Stimulated activated CD4-positive, alpha-beta T cell treated with anti-CD3 and anti-CD28 coated beads, Interleukin-4, amount 100 ng/mL, for 48 hours (primary cell): ENCODE measurements around the gene SMPD3.

Source experiments
- DNase-seq, 2 donors: peaks; one replicate each; pipeline ENCODE4 v3.0.0-alpha.2; 2020; ENCODE audit warnings: low read depth in 2 of 2

SMPD3 gene

DNA sequence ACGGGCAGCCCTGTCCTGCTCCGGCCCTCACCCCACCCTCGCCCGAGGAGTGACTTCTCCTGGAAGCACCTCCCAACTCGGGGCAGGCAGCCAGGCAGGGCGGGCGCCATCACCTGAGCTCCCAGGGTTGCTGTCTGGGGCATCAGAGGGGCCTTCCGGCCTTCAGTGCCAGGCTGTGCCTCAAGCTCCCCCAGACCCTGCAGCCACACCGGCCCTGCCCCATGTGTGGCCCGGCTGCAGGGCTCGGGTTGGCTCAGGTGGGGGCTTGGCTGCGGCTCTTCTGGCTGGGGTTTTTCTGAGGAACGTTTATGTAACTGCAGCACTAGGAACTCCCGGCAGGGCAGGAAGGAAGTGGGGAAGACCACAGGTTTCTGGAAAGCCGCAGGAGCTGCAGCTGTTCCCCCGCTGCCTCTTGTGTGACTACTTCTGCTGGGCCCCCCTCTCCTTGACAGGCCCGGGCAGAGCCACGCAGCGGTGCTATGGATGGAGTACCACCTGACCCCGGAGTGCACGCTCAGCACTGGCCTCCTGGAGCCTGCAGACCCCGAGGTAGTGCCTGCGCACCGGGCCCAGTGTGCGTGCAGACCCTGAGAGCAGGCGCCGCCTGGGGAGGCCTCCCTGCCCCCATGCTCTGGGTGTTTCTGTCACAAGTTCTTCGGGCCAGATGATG lies 91.9 kb downstream of the SMPD3 start:
- peak in 1 of 2 donors; percentile 49 for DNase-seq

- no peak for DNase-seq
Observed at GRCh38 chr16:68355447-68356248, 92.7 kb downstream of the SMPD3 start.

DNA sequence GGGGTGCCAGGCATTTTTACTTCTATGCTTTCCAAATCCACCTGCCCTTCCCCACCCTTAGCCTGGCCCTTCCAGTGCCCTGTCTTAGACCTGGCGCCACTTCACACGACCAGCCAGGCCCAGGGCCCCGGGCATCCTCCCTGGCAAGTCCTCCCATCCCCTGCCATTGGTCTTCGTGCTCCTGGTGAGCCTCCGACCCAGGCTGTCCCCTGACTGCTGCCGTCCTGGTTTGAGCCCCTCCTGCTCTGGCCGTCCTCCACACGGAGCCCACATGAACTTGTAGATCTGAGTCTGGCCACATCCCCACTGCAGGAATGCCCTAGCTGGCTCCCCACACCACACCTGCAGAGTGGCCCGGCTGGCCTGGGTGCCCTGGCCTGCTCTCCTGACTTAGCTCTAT lies 93.5 kb downstream of the SMPD3 start:
- DNase-seq = no peak

GRCh38 chr16:68353366-68353765 lies 94.9 kb downstream of the SMPD3 start:
- DNase-seq = no peak

DNA sequence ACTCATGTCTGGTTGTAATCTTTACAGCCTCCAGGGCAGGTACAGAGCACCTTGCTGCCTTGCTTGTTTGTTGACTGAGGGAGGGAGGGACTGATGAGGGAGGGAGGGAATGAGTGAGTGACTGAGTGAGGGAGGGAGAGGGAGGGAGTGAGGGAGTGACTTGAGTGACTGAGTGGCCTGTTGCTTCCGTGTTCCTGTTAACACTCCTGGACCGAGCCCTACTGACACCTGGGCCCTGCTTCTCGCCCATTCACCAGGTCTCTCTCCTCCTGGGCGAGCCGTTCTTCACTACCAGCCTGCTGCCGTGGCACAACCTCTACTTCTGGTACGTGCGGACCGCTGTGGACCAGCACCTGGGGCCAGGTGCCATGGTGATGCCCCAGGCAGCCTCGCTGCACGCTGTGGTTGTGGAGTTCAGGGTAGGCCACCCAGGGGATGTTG lies 96.3 kb downstream of the SMPD3 start:
- no peak for DNase-seq

DNA sequence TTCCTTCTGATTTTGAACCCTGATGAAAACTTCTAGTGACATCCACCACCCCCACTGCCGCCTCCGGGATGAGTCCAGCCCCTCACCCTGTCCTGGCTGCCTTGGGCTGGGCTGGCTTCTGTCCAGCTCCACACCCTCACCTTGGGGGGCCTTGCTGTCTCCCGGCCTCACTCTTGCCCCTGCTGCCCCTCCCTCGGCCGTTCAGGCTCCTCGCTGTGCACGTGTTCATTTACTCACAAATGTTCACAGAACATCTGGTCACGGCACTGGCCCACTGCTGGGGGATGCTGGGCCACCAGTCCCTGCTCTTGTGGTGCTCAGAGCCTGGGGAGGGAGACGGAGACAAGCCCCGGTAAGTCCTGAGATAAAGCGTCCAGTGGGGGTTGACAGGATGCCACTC lies 96.8 kb downstream of the SMPD3 start:
- DNase-seq = no peak

DNA sequence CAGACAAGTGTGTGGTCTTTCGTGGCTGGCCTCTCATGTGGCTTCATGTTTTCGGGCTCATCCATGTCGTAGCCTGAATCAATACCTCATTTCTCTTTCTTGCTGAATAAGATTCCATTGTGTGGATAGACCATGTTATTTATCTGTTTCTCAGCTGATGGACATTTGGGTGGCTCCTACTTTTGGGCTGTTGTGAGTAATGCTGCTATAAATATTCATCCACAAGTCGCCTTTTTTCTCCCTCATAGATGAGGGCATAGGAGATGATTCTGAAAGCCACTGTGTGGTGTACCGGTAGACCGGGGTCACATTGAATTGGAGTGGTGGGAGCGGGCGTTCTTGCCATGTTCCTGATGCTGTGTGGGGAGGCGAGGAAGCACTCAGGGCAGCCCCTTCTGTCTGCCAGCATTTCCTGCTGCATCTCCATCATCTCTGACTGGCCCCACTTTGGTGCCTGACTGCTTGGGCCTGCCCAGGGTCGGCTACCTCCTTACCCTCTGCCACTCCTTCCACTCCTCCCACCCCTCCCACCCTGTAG lies 97.4 kb downstream of the SMPD3 start:
- DNase-seq = no peak

GRCh38 chr16:68349838-68350410 lies 98.4 kb downstream of the SMPD3 start:
- no peak for DNase-seq

- DNase-seq = no peak
Observed at GRCh38 chr16:68348639-68349445, 99.5 kb downstream of the SMPD3 start.

DNA sequence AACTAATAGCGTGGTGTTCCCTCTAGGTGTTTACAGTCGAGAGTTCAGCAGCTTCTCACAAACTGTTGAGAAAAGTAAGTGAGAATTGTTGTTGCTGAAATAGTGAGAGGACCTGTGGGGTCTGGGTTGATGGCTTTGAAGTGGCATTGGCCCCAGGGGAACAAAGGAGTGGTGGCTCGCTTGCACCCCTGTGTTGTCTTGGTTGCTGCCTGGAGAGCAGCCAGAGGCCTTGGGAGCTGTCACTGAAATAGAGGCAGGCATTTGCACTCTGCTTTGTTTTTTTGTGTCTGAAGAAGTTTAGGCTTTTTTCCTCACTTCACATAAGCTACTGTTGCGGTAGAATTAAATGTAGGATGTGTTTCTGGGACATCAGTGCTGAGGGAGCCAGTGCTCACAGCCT lies 100.7 kb downstream of the SMPD3 start:
- no peak for DNase-seq

DNA sequence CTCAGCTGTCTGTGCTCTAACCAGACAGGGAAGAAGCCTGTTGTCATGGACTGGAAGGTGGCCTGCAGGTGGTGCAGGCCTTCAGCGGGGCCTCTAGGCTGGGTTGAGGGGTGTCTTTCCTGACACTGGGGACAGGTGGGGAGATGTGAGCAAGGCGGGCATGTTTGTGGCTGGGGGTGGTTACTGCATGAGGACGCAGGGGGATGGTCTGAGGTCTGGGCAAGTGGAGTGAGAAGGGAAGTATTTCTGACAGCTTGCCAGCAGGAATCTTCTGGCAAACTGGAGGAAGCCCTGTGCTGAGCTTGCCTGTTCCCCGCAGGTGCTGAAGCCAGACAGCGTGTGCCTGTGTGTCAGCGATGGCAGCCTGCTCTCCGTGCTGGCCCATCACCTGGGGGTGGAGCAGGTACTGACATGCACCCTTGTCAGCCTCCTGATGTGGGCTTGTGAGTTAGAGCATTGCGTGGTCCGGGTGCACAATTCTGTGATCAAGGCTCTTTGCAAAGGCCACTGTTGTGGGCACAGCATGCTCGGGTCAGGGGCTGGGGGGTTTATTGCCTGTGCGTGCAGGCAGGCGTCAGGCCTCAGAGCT lies 101.3 kb downstream of the SMPD3 start:
- DNase-seq = no peak

GRCh38 chr16:68345958-68346635 lies 102.2 kb downstream of the SMPD3 start:
- DNase-seq = no peak

- DNase-seq = no peak
Observed at GRCh38 chr16:68345351-68345810, 102.9 kb downstream of the SMPD3 start.

- no peak for DNase-seq
Observed at GRCh38 chr16:68344252-68344651, 104.1 kb downstream of the SMPD3 start.

DNA sequence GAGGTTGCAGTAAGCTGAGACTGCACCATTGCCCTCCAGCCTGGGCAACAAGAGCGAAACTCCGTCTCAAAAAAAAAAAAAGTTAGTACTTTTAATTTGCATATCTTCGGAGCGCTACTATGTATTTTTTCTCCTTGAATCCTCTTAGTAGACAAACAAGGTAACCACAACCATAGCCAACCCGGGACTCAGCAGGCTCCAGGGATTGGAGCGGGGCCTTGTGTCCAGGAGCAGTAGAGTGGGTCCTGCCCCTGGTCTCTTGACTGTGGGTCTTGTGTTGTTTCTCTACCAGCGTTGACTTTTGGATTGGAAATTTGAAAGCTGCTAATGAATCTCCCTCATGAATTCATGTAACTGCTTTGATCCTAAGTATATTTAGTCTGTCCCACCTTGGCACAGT lies 105.2 kb downstream of the SMPD3 start:
- DNase-seq = no peak

DNA sequence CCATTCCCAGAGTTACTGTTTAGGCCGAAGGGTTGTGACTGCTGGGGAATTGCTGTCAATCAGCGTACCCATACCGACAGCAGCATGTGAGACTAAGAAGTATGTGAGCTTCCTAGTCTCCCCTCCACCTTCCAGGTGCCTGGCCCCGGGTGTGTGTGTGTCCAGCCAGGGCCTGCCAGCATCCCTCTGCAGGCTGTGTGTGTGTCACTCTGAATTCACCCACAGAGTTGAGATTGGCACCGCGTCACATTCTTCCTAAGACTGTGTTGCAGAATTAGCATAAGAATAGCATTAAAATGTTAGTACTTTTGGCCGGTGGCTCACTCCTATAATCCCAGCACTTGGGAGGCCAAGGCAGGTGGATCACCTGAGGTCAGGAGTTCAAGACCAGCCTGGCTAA lies 105.7 kb downstream of the SMPD3 start:
- no peak for DNase-seq

- DNase-seq = no peak
Observed at GRCh38 chr16:68339214-68339613, 109.1 kb downstream of the SMPD3 start.

- no peak for DNase-seq
Observed at GRCh38 chr16:68338326-68339119, 109.8 kb downstream of the SMPD3 start.

DNA sequence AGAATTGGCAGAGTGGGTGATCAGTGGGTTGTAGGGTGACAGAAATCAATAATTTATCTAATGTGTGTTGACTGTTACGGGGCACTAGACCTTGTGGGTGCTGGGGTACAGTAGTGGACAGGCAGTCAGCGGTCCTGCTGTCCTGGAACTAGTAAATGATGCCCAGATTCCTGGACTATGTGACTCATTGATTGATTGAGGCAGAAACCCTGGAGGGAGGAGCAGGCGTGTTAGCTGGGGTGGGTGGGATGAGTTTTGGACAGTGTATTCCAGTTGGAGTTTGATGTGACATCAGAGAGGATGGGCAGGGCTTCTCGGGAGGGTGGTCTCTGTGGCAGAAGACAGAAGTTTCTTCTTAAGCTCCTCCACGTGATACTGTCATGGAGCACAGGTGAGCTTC lies 113.1 kb downstream of the SMPD3 start:
- no peak for DNase-seq
